Measurements from ENCODE around the gene RPS6KA2.

RPS6KA2 gene

DNA sequence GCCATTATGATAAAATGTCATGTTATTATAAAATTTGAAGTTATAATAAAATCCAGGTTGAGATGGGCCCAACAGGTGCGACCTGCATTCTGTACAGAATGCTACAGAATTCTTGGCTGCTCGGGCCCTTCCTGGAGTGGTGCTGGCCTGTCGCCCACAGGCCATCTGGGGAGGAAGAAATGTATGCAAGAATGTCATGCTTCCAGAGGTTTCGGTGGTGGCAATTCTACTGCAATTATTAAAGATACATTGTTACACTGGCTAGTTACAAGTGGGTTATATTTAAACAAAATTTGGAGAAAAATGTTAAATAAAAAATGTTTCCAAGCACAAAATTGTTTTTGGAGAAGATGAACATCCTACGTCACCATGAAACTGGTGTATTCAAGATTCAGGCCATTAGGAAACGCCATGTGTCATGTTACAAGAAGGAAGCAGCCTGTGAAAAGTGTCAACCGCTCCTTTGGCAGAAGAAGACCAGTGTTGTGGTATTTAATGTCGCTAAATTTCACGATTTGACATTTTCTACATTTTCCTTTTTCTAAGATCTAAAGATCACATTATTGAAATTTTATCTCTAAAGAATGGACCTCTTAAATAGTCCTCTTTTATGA is 47.7 kb downstream of the RPS6KA2 start:
- Histone ChIP-seq H3K27me3 (no peaks in the 10 kb centered on the region), H3K4me1 (no peaks in the 10 kb centered on the region), H3K27ac (no peak overlapping the region), H3K4me3 (no peak overlapping the region), H3K36me3 (no peaks in the 10 kb centered on the region), H3K9me3 (peaks cover 0 to 9% (median 8%) of the 10 kb centered on the region in 3 donors)
- DNase-seq = no peak
- intact Hi-C loops (cut with DNase I; ENCODE audit: low total_unique reads) = no loop called here
- TF ChIP-seq, protein P1, sequence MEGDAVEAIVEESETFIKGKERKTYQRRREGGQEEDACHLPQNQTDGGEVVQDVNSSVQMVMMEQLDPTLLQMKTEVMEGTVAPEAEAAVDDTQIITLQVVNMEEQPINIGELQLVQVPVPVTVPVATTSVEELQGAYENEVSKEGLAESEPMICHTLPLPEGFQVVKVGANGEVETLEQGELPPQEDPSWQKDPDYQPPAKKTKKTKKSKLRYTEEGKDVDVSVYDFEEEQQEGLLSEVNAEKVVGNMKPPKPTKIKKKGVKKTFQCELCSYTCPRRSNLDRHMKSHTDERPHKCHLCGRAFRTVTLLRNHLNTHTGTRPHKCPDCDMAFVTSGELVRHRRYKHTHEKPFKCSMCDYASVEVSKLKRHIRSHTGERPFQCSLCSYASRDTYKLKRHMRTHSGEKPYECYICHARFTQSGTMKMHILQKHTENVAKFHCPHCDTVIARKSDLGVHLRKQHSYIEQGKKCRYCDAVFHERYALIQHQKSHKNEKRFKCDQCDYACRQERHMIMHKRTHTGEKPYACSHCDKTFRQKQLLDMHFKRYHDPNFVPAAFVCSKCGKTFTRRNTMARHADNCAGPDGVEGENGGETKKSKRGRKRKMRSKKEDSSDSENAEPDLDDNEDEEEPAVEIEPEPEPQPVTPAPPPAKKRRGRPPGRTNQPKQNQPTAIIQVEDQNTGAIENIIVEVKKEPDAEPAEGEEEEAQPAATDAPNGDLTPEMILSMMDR (IDR thresholded peaks at IDR 0.05) = no peak

DNA sequence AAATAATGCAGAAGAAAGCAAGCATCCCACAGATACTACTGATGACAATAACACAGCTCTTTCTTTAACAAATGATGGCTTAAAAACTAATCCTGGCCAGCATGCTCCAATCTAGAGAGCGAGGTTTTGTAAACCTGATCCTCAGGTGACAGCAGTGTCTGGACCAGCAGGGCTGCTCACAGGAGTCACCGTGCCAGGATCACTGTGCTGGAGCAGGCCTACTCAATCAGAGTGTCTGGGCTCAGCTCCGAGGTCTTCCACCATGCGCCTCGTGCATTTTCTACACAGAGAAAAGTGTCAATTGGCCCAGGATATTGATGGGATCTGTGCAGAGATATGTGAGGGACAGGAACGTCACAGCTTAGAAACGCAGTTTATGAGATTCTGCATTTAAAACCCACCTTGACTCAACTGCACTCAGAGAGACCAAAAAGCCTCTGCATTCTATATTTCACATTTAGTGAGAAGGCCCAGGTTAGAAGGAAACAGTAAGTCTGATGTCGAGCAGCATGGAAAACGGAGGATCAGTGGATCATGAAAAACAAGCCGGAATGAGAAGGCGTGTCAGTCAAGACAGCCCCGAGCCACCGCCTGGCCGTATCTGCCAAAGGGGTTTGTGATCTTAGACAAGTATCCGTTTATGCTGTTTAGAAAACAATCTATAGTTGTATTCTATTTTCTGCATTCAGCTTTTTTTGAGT is 48.4 kb downstream of the RPS6KA2 start:
- Histone ChIP-seq H3K4me3 (no peak overlapping the region), H3K9me3 (peaks cover 0 to 9% (median 8%) of the 10 kb centered on the region in 3 donors), H3K36me3 (no peaks in the 10 kb centered on the region), H3K4me1 (no peaks in the 10 kb centered on the region), H3K27me3 (no peaks in the 10 kb centered on the region), H3K27ac (no peak overlapping the region)
- TF ChIP-seq, protein P1 (IDR thresholded peaks at IDR 0.05) = no peak
- intact Hi-C loops (cut with DNase I; ENCODE audit: low total_unique reads) = no loop called here
- DNase-seq = no peak

DNA sequence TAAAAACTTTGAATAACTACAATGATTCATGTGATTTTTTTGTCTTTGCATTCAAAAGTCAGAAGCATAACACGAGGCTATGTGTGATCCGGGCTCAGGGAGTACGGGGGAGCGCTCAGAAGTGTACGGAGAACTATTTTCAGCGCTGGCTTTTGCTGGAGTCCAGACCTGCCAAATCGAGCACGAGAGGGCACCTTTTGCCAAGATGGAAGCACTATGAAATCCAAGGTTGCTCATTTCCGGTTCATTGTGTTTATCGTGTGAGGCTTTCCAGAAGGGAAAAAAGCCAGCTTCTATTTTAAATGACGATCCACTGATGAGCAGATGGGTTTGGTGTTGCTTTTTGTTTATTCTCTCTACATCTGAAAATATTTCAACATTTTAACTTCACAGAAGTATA is 51.8 kb downstream of the RPS6KA2 start:
- Histone ChIP-seq H3K27ac (no peak overlapping the region), H3K9me3 (peaks cover 0 to 9% (median 8%) of the 10 kb centered on the region in 3 donors), H3K4me3 (no peak overlapping the region), H3K27me3 (no peaks in the 10 kb centered on the region), H3K36me3 (no peaks in the 10 kb centered on the region), H3K4me1 (peaks cover 0 to 9% (median 0%) of the 10 kb centered on the region in 4 donors)
- TF ChIP-seq, protein P1 (IDR thresholded peaks at IDR 0.05) = no peak
- peak in 1 of 2 donors; percentile 53 for DNase-seq
- intact Hi-C loops (cut with DNase I; ENCODE audit: low total_unique reads) = no loop called here

DNA sequence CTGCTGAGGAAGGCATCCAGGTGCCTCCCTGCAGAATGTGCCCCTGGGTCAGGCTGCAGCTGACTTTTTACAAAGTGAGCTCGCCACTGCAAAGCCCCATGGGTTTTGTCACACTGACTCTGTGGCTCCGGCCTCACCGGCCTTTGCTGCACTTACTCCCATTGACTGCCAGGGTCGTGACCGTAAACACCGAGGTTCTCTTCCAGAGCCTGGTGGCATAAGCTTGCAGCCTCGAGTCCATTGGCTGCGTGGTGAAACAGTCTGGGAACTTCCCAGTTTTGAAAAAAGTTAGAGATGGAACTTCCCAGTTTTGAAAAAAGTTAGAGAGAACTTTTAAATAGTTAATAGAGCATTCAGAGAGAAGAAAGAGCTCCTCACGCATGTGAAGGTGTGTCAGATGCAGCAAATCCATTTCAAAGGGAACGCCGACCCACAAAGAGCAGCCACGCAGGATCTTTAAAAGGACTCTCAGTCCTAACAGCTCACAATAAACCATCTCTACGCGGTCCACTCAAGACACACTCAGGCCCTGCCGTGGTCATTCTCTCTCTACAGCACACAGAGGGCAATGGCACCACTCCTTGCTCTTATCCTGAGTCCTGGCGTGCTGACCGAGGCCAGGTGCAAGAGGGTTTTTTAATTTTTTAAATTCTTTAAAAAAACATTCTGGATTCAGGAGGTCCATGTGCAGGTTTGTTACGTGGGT is 53.4 kb downstream of the RPS6KA2 start:
- Histone ChIP-seq H3K27ac (no peak overlapping the region), H3K9me3 (peaks cover 0 to 9% (median 8%) of the 10 kb centered on the region in 3 donors), H3K4me1 (peaks cover 0 to 9% (median 0%) of the 10 kb centered on the region in 4 donors), H3K36me3 (no peaks in the 10 kb centered on the region), H3K27me3 (no peaks in the 10 kb centered on the region), H3K4me3 (no peak overlapping the region)
- intact Hi-C loops (cut with DNase I; ENCODE audit: low total_unique reads) = no loop called here
- DNase-seq = no peak
- TF ChIP-seq, protein P1 (IDR thresholded peaks at IDR 0.05) = no peak

DNA sequence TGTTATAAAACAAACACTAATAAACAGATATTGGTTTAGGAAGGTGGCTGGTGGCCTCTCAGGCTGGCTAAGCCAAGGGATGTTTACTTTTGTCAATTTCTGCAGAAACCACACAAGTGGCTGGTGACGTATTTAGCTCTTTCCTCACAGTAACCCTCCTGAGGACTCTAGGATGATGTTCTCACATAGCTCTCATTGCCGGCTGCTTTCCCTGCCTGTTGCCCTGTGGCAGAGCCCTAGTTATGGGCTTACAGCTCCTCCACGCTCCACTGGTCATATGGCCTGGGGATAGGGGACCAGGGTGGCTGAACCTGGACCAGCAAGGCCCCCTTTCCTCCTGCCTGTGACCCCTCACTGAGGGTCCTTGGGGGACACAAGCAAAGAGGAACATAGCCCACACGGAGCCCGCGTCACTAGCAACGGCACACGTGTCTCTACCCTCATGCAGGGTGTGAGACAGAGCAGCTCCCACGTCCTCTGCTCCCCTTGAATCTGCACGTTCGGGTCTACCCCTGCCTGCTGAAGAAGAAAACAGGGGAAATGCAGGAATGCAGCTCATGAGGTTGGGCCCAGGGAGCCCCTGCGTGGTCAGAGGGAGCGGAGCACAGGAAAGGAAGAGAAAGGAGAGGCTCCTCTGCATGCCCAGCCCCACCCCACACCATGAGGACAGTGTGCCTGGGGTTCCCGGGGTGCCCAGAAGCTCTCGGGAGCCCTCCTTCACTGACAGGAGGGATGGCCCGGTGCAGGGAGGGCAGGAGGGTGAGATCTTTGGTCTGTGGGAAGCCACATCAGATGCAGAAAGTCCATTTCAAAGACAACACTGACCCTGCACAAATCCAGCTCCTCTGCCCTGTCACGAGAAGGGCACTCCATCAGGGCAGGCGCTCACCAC is 54.4 kb downstream of the RPS6KA2 start:
- H3K9me3 ChIP-seq = peaks cover 0 to 9% (median 8%) of the 10 kb centered on the region in 3 donors
- no peak overlapping the region for H3K27ac ChIP-seq
- H3K27me3 ChIP-seq = no peaks in the 10 kb centered on the region
- H3K36me3 ChIP-seq = no peaks in the 10 kb centered on the region
- H3K4me1 ChIP-seq = peaks cover 0 to 9% (median 0%) of the 10 kb centered on the region in 4 donors
- no peak for DNase-seq
- H3K4me3 ChIP-seq = no peak overlapping the region
- TF ChIP-seq, protein P1 (IDR thresholded peaks at IDR 0.05) = no peak
- intact Hi-C loops (cut with DNase I; ENCODE audit: low total_unique reads) = no loop called here
